Cardiac muscle cell (in vitro differentiated cells and primary cell): ENCODE results near the gene G0S2. TPM values are rescaled to one million over a fixed set of nuclear protein-coding genes. Genes with fewer than 3 reads are reported as not detected.

Experiments
- DNase-seq, 2 donors: peaks; one replicate each; pipeline versions ENCODE4 v3.0.0 to v3.0.0-alpha.2; 2010 to 2017; ENCODE audit warnings: low read depth in 1 of 2, low spot score in 1 of 2
- H3K27ac ChIP-seq: fragments of 200-600 bp; sonication (generic); 2 replicates; pipeline ENCODE4 v1.5.1; 2016
- H3K27me3 ChIP-seq: fragments of 200-600 bp; sonication (generic); 2 replicates; pipeline ENCODE4 v1.6.0; 2016; ENCODE audit warnings: control low read depth
- H3K36me3 ChIP-seq: fragments of 200-600 bp; sonication (generic); 2 replicates; pipeline ENCODE4 v1.5.1; 2016; ENCODE audit warnings: control low read depth
- H3K4me1 ChIP-seq: fragments of 200-600 bp; sonication (generic); 2 replicates; pipeline ENCODE4 v1.8.1; 2017; ENCODE audit warnings: low read depth, mild to moderate bottlenecking, mixed run types
- H3K4me3 ChIP-seq: fragments of 200-600 bp; sonication (generic); 2 replicates; pipeline ENCODE4 v1.5.1; 2016; ENCODE audit warnings: mild to moderate bottlenecking
- H3K9me3 ChIP-seq: fragments of 200-600 bp; sonication (generic); 2 replicates; pipeline ENCODE4 v1.5.1; 2017; ENCODE audit warnings: low read depth, mild to moderate bottlenecking, control low read depth
- polyA plus RNA-seq: library from polyadenylated mRNA; unstranded; fragments of >200 nt; fragmentation: Nextera tagmentation; extraction: Ambion mirVana; gene quantifications from 2 replicates; pipeline ENCODE4 v1.2.1, GENCODE V29; 2016
- total RNA-seq: library from RNA; depleted of rRNA; stranded (reverse); fragments of >200 nt; gene quantifications from 2 replicates; pipeline ENCODE4 v1.2.3, GENCODE V29; 2016
- TF ChIP-seq, protein P1 (sequence below): IDR thresholded peaks from 2 replicates; pipeline ENCODE4 v1.5.1; 2012; ENCODE audit warnings: low read depth, mild to moderate bottlenecking, low read length

G0S2 gene
- total and polyA plus RNA-seq, 2 experiments from 2014 or later, result 40.0 to 73.5 TPM

DNA sequence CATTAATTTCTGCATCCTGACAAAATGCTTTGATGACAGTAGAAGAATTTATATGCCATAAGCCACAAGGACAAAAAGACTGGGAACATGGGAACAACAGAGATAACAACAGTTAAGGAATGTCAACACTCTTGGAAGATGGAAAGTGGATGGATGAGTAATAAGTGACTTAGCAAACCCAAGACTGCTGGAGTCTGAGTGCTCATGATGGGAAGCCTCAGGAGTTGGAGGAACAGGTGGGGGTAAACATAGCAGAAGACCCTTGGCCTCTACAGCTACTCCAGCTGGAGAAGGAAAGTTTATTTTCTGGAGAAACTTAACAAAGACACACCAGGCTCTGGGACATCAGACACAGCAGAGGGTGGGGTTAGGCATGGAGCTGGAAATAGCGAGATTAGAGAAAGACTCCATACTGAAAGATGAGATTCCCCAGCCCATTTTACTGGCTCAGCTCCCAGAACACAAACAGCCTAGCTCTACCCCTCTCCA, 13.6 kb downstream of the G0S2 start:
- Histone ChIP-seq H3K4me3 (no peak overlapping the region), H3K4me1 (peaks cover 7% of the 10 kb centered on the region), H3K9me3 (no peaks in the 10 kb centered on the region), H3K27ac (no peak overlapping the region), H3K36me3 (no peaks in the 10 kb centered on the region), H3K27me3 (peaks cover 9% of the 10 kb centered on the region)
- peak in 1 of 2 donors; percentile 73 for DNase-seq
- TF ChIP-seq, protein P1, sequence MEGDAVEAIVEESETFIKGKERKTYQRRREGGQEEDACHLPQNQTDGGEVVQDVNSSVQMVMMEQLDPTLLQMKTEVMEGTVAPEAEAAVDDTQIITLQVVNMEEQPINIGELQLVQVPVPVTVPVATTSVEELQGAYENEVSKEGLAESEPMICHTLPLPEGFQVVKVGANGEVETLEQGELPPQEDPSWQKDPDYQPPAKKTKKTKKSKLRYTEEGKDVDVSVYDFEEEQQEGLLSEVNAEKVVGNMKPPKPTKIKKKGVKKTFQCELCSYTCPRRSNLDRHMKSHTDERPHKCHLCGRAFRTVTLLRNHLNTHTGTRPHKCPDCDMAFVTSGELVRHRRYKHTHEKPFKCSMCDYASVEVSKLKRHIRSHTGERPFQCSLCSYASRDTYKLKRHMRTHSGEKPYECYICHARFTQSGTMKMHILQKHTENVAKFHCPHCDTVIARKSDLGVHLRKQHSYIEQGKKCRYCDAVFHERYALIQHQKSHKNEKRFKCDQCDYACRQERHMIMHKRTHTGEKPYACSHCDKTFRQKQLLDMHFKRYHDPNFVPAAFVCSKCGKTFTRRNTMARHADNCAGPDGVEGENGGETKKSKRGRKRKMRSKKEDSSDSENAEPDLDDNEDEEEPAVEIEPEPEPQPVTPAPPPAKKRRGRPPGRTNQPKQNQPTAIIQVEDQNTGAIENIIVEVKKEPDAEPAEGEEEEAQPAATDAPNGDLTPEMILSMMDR, result no peak

DNA sequence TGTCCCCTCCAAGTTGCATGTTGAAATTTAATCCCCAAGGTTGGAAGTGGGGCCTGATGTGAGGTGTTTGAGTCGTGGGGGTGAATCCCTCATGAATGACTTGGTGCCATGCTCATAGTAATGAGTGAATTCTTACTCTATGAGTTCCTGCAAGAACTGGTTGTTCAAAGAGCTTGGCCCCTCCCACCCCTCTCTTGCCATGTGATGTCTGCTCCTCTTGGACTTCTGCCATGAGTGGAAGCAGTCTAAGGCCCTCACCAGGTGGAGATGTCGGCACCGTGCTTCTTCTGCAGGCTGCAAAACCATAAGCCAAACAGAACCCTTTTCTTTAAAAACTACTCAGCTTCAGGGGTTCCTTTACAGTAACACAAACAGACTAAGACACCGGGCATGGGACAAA, 14.3 kb downstream of the G0S2 start:
- no peaks in the 10 kb centered on the region for H3K9me3 ChIP-seq
- H3K27me3 ChIP-seq, result peaks cover 14% of the 10 kb centered on the region
- peaks cover 7% of the 10 kb centered on the region for H3K4me1 ChIP-seq
- H3K4me3 ChIP-seq, result no peak overlapping the region
- TF ChIP-seq, protein P1, result no peak
- DNase-seq, result peak in 1 of 2 donors; percentile 56
- H3K36me3 ChIP-seq, result no peaks in the 10 kb centered on the region
- no peak overlapping the region for H3K27ac ChIP-seq

DNA sequence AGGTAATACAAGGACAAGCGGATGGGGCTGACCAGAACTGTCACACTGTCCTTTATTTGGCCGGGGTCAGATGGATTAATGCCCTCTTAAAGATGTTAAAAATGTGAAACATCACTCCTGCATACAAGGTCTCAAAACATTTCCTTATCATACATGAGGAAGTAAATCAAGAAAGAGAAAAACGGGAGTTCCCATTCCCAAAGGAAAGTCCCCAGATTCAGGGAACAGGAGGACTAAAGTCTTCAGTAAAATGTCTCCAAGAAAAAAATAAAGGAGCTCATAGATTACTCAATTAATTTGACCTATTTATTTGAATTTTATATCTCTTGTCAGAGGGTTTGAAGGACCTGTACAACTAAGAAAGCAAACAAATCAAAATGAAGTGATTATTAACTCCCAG, 16.0 kb downstream of the G0S2 start:
- Histone ChIP-seq H3K27ac (no peak overlapping the region), H3K36me3 (no peaks in the 10 kb centered on the region), H3K27me3 (peaks cover 28% of the 10 kb centered on the region), H3K4me3 (no peak overlapping the region), H3K4me1 (peaks cover 7% of the 10 kb centered on the region), H3K9me3 (no peaks in the 10 kb centered on the region)
- DNase-seq, result no peak
- TF ChIP-seq, protein P1, result no peak

DNA sequence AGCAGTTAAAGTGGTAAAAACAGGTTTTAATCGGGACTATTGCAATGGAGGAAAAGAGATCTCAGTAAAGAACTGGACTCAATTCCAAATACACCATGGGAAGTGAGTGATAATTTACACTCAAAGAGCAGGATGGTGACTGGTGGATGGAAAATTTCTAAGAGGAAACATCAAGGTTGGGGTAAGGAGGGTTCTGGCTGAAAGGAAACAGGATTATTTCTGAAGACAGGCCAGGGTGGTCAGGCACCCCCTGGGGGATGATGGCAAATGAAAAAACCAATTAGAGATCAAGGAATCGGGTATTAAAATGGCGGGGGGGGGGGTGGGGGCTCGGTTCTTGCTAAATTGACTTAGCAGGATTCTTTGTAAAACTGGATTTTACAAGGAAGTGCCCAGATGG, 17.1 kb downstream of the G0S2 start:
- TF ChIP-seq, protein P1, result no peak
- no peak for DNase-seq
- Histone ChIP-seq H3K27ac (no peak overlapping the region), H3K36me3 (no peaks in the 10 kb centered on the region), H3K4me1 (peaks cover 7% of the 10 kb centered on the region), H3K9me3 (no peaks in the 10 kb centered on the region), H3K4me3 (no peak overlapping the region), H3K27me3 (peaks cover 29% of the 10 kb centered on the region)

DNA sequence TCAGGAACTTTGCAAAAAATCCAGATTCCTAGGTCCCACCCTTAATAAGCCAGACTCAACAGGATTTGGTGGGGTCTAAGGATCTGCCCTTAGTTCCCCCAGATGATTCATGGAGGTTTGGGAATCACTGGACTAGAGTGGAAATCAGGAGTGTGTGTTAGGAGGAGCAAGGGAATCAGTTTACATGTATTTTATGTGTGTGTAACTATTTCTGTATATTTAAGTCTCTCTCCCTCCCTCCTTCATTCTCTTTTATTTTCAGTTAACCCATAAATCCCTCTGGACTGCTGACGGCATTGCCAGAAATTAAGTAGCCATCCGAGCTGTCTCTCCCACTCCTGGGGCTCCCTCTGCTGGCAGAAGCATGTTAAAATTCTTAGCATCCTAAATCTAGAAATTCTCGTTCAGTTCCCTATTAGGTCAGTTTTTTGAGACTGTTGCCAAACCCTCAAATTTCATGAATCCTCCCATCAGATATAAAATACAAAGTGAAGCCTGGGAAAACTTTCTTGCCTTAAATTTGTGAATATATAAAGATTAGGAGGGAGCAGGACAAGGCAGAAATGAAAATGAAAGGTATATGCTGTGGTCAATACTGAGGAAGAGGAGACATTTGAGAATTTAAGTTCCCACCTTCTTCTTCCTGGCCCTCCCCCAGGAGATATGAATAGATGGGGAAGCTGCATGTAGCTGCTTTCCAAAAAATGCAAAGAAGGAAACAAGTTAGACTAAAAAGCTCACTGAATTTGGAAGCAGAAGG, 17.7 kb downstream of the G0S2 start:
- TF ChIP-seq, protein P1, result peak; percentile 81
- Histone ChIP-seq H3K9me3 (no peaks in the 10 kb centered on the region), H3K4me1 (peaks cover 7% of the 10 kb centered on the region), H3K36me3 (no peaks in the 10 kb centered on the region), H3K27me3 (peaks cover 29% of the 10 kb centered on the region), H3K4me3 (no peak overlapping the region), H3K27ac (no peak overlapping the region)
- peak; percentile 87 to 90 for DNase-seq
